DND-41 (cell line): ENCODE data around the gene BYSL.

Experiments used
- EZH2 ChIP-seq: IDR thresholded peaks from 3 replicates; pipeline ENCODE4 v1.6.1; 2012; ENCODE audit warnings: borderline replicate concordance, low read depth, mild to moderate bottlenecking, moderate library complexity, low read length, inconsistent platforms; ENCODE audit not compliant: severe bottlenecking
- TF ChIP-seq, protein P1 (sequence below): IDR thresholded peaks from 2 replicates; pipeline ENCODE4 v1.5.1; 2012; ENCODE audit warnings: borderline replicate concordance, low read length, moderate library complexity, mild to moderate bottlenecking; ENCODE audit not compliant: poor library complexity, severe bottlenecking; ENCODE audit errors: extremely low read depth

GRCh38 chr6:41878246-41878645 lies 43.1 kb upstream of the BYSL start:
- TF ChIP-seq, protein P1, sequence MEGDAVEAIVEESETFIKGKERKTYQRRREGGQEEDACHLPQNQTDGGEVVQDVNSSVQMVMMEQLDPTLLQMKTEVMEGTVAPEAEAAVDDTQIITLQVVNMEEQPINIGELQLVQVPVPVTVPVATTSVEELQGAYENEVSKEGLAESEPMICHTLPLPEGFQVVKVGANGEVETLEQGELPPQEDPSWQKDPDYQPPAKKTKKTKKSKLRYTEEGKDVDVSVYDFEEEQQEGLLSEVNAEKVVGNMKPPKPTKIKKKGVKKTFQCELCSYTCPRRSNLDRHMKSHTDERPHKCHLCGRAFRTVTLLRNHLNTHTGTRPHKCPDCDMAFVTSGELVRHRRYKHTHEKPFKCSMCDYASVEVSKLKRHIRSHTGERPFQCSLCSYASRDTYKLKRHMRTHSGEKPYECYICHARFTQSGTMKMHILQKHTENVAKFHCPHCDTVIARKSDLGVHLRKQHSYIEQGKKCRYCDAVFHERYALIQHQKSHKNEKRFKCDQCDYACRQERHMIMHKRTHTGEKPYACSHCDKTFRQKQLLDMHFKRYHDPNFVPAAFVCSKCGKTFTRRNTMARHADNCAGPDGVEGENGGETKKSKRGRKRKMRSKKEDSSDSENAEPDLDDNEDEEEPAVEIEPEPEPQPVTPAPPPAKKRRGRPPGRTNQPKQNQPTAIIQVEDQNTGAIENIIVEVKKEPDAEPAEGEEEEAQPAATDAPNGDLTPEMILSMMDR, result no peak
- no peak for TF ChIP-seq EZH2
